IMR-90 (cell line): ENCODE measurements around the gene DPYD. TPM values are rescaled to one million over a fixed set of nuclear protein-coding genes. Genes with fewer than 3 reads are reported as not detected.

Source experiments
- ATAC-seq: fragments of 200-7000 bp; cut with Tn5 transposase; 2 replicates; pipeline ENCODE4 v1.9.1; 2020; ENCODE audit warnings: low read depth, mild to moderate bottlenecking, moderate library complexity
- BruUV-seq: library from RNA; stranded (reverse); fragments of 400-500 nt; replicated peaks from 2 replicates; lab custom pipeline; 2021; lab: Mats Ljungman, UMichigan
- CTCF ChIA-PET: fragments of 300-600 bp; formaldehyde crosslinking; extraction: SDS; loops from one replicate; lab custom pipeline; 2021; ENCODE audit warnings: antibody characterized with exemption; lab: Yijun Ruan, JAX
- POLR2A ChIA-PET: fragments of 300-600 bp; sonication (Branson Sonifier 250); formaldehyde crosslinking; loops from one replicate; lab custom pipeline; 2022; ENCODE audit warnings: antibody characterized with exemption; ENCODE audit not compliant: unreplicated experiment; lab: Charles Lee
- DNase-seq: peaks from one replicate; pipeline ENCODE4 v3.0.0; 2013
- H2AFZ ChIP-seq: replicated peaks from 2 replicates; pipeline ENCODE3; 2013; ENCODE audit warnings: low read length, mild to moderate bottlenecking; ENCODE audit not compliant: poor library complexity
- H2AK5ac ChIP-seq: 2 replicates; pipeline ENCODE4 v1.6.1; 2013; ENCODE audit warnings: low read depth, low read length, inconsistent platforms
- H2AK9ac ChIP-seq: replicated peaks from 2 replicates; pipeline ENCODE3; 2013; ENCODE audit warnings: mild to moderate bottlenecking, low read depth, low read length, moderate library complexity; ENCODE audit not compliant: poor library complexity
- H2BK120ac ChIP-seq: 2 replicates; pipeline ENCODE4 v1.6.1; 2013; ENCODE audit warnings: low read depth, low read length, inconsistent platforms
- H2BK15ac ChIP-seq: 3 replicates; pipeline ENCODE4 v1.6.1; 2013; ENCODE audit warnings: low read depth, low read length, inconsistent platforms
- H2BK20ac ChIP-seq: 2 replicates; pipeline ENCODE4 v1.6.1; 2013; ENCODE audit warnings: low read depth, mild to moderate bottlenecking, inconsistent platforms, low read length, moderate library complexity
- H2BK5ac ChIP-seq: 2 replicates; pipeline ENCODE4 v1.6.1; 2013; ENCODE audit warnings: mild to moderate bottlenecking, low read depth, low read length, inconsistent platforms; ENCODE audit not compliant: poor library complexity, severe bottlenecking
- H3K14ac ChIP-seq: replicated peaks from 2 replicates; pipeline ENCODE4 v1.6.1; 2013; ENCODE audit warnings: low read depth, low read length, inconsistent platforms
- H3K18ac ChIP-seq: 2 replicates; pipeline ENCODE4 v1.6.1; 2013; ENCODE audit warnings: low read depth, low read length, control low read depth
- H3K23ac ChIP-seq: 2 replicates; pipeline ENCODE4 v1.6.1; 2013; ENCODE audit warnings: low read depth, low read length, inconsistent platforms
- H3K27ac ChIP-seq: 2 replicates; pipeline ENCODE4 v1.5.1; 2013; ENCODE audit warnings: mild to moderate bottlenecking, control low read depth, low read length; ENCODE audit not compliant: insufficient read depth
- H3K27me3 ChIP-seq: 2 replicates; pipeline ENCODE4 v1.6.1; 2013; ENCODE audit warnings: low read length; ENCODE audit not compliant: control insufficient read depth, insufficient read depth
- H3K36me3 ChIP-seq: 2 replicates; pipeline ENCODE4 v1.6.1; 2013; ENCODE audit warnings: low read length, mixed read lengths; ENCODE audit not compliant: control insufficient read depth, insufficient read depth
- H3K4ac ChIP-seq: 2 replicates; pipeline ENCODE4 v1.6.1; 2013; ENCODE audit warnings: low read depth, low read length, inconsistent platforms
- H3K4me1 ChIP-seq: 2 replicates; pipeline ENCODE4 v1.6.1; 2013; ENCODE audit warnings: low read length, mixed read lengths; ENCODE audit not compliant: control insufficient read depth, insufficient read depth
- H3K4me2 ChIP-seq: 2 replicates; pipeline ENCODE4 v1.6.1; 2013; ENCODE audit warnings: low read depth, mild to moderate bottlenecking, control low read depth, low read length, moderate library complexity
- H3K4me3 ChIP-seq: 2 replicates; pipeline ENCODE4 v1.5.1; 2013; ENCODE audit warnings: low read depth, mild to moderate bottlenecking, control low read depth, low read length, moderate library complexity; ENCODE audit not compliant: insufficient read depth
- H3K56ac ChIP-seq: 2 replicates; pipeline ENCODE4 v1.6.1; 2013; ENCODE audit warnings: low read length, inconsistent platforms; ENCODE audit not compliant: insufficient read depth; ENCODE audit errors: extremely low read depth
- H3K79me1 ChIP-seq, 2 experiments: 2 replicates each; pipeline ENCODE4 v1.6.1; 2013; ENCODE audit warnings: low read length in 2 of 2, inconsistent platforms in 1 of 2, low read depth in 1 of 2
- H3K9ac ChIP-seq: 2 replicates; pipeline ENCODE4 v1.6.1; 2013; ENCODE audit warnings: low read depth, low read length, control low read depth
- H3K9me1 ChIP-seq: 2 replicates; pipeline ENCODE4 v1.6.1; 2013; ENCODE audit warnings: low read length, inconsistent platforms; ENCODE audit not compliant: insufficient read depth
- H3K9me3 ChIP-seq: 2 replicates; pipeline ENCODE4 v1.6.1; 2013; ENCODE audit warnings: low read length; ENCODE audit not compliant: control insufficient read depth, insufficient read depth
- H4K20me1 ChIP-seq: 2 replicates; pipeline ENCODE4 v1.6.1; 2013; ENCODE audit warnings: low read length, inconsistent platforms; ENCODE audit not compliant: insufficient read depth
- H4K5ac ChIP-seq: 2 replicates; pipeline ENCODE4 v1.6.1; 2013; ENCODE audit warnings: mild to moderate bottlenecking, low read depth, low read length, control low read depth
- H4K8ac ChIP-seq, 2 experiments: 2 replicates each; pipeline ENCODE4 v1.6.1; 2013; ENCODE audit warnings: low read depth in 2 of 2, low read length in 2 of 2, control low read depth in 1 of 2, inconsistent platforms in 1 of 2
- H4K91ac ChIP-seq: 2 replicates; pipeline ENCODE4 v1.6.1; 2013; ENCODE audit warnings: low read depth, low read length, inconsistent platforms; ENCODE audit not compliant: insufficient read depth
- BHLHE40 ChIP-seq: fragments of 150-350 bp; IDR thresholded peaks from 2 replicates; pipeline ENCODE4 v1.6.1; 2016; ENCODE audit warnings: mild to moderate bottlenecking, low read depth, low read length
- CEBPB ChIP-seq: IDR thresholded peaks from 2 replicates; pipeline ENCODE4 v1.6.1; 2012; ENCODE audit warnings: low read depth, low read length, improper control_type of control experiment
- CHD1 ChIP-seq: IDR thresholded peaks from 2 replicates; pipeline ENCODE4 v1.6.1; 2012; ENCODE audit warnings: low read depth, low read length, improper control_type of control experiment
- FOS ChIP-seq: fragments of 150-350 bp; IDR thresholded peaks from 2 replicates; pipeline ENCODE4 v1.6.1; 2016; ENCODE audit warnings: low read depth, low read length
- MAFK ChIP-seq: IDR thresholded peaks from 2 replicates; pipeline ENCODE4 v1.6.1; 2012; ENCODE audit warnings: low read depth, low read length, improper control_type of control experiment
- MAZ ChIP-seq: IDR thresholded peaks from 2 replicates; pipeline ENCODE4 v1.6.1; 2012; ENCODE audit warnings: low read depth, mild to moderate bottlenecking, low read length, improper control_type of control experiment, moderate library complexity, borderline replicate concordance
- MXI1 ChIP-seq: IDR thresholded peaks from 2 replicates; pipeline ENCODE4 v1.6.1; 2012; ENCODE audit warnings: low read depth, mild to moderate bottlenecking, low read length, moderate library complexity, borderline replicate concordance
- NFE2L2 ChIP-seq: fragments of 150-350 bp; IDR thresholded peaks from 2 replicates; pipeline ENCODE4 v1.6.1; 2016; ENCODE audit warnings: low read depth, mild to moderate bottlenecking, low read length
- POLR2A ChIP-seq: IDR thresholded peaks from 2 replicates; pipeline ENCODE4 v1.6.1; 2012; ENCODE audit warnings: mild to moderate bottlenecking, low read depth, low read length
- RAD21 ChIP-seq: IDR thresholded peaks from 2 replicates; pipeline ENCODE4 v1.6.1; 2012; ENCODE audit warnings: low read length, improper control_type of control experiment
- RCOR1 ChIP-seq: IDR thresholded peaks from 2 replicates; pipeline ENCODE4 v1.6.1; 2012; ENCODE audit warnings: mild to moderate bottlenecking, low read length, improper control_type of control experiment; ENCODE audit not compliant: insufficient replicate concordance
- RFX5 ChIP-seq: IDR thresholded peaks from 2 replicates; pipeline ENCODE4 v1.8.0; 2012; ENCODE audit warnings: low read depth, mild to moderate bottlenecking, low read length, moderate library complexity
- SMC3 ChIP-seq: fragments of 150-350 bp; IDR thresholded peaks from 2 replicates; pipeline ENCODE4 v1.6.1; 2016; ENCODE audit warnings: low read depth, mild to moderate bottlenecking, antibody characterized with exemption, low read length, moderate library complexity
- WGBS, 2 experiments: methylation state at CpG; one replicate each; pipeline versions ENCODE4 v1.1.5 to v1.1.7; 2013; ENCODE audit warnings: missing lambda C conversion rate in 2 of 2; ENCODE audit not compliant: insufficient read length in 1 of 2; ENCODE audit errors: extremely low coverage in 2 of 2; 5-methylcytosine and 5-hydroxymethylcytosine counted together
- dilution Hi-C: fragments of 300-500 bp; cut with HindIII; formaldehyde crosslinking; loops from one replicate; pipeline ENCODE4 v1.14.3; 2018; ENCODE audit warnings: low sequenced_read_pairs; ENCODE audit not compliant: unreplicated experiment
- in situ Hi-C: fragments of 300-500 bp; cut with MboI; formaldehyde crosslinking; loops from 3 replicates; pipeline ENCODE4 v1.14.3; 2019; ENCODE audit warnings: low sequenced_read_pairs, inconsistent platforms, mixed read lengths
- intact Hi-C: fragments of 100-400 bp; cut with micrococcal nuclease; formaldehyde crosslinking; loops from 2 replicates; pipeline ENCODE4 v1.10.0; 2022
- polyA plus RNA-seq, 3 experiments: library from polyadenylated mRNA; depleted of rRNA; stranded (reverse); fragments of >200 nt; gene quantifications; 2 replicates each; pipeline ENCODE4 v1.2.3, GENCODE V29; 2012; ENCODE audit warnings: low replicate concordance in 1 of 3
- total RNA-seq: library from RNA; depleted of rRNA; stranded (reverse); fragments of >200 nt; gene quantifications from 2 replicates; pipeline ENCODE4 v1.2.3, GENCODE V29; 2012
- TF ChIP-seq, protein P1 (sequence below): conservative IDR thresholded peaks from 2 replicates; pipeline ENCODE4 v1.5.1; 2012; ENCODE audit warnings: mild to moderate bottlenecking, low read depth, low read length, improper control_type of control experiment
- TF ChIP-seq, protein P2 (sequence below): fragments of 150-350 bp; IDR thresholded peaks from 2 replicates; pipeline ENCODE4 v1.6.1; 2016; ENCODE audit warnings: low read depth, mild to moderate bottlenecking, low read length, moderate library complexity, borderline replicate concordance
- TF ChIP-seq, protein P3 (sequence below): fragments of 150-350 bp; IDR thresholded peaks from 2 replicates; pipeline ENCODE4 v1.6.1; 2017; ENCODE audit warnings: mild to moderate bottlenecking, antibody characterized with exemption, low read length, low read depth

DPYD gene
- total and polyA plus RNA-seq, 2 of the 4 experiments (the other 2 are of a cell fraction) = 9.3 to 47.3 TPM

DNA sequence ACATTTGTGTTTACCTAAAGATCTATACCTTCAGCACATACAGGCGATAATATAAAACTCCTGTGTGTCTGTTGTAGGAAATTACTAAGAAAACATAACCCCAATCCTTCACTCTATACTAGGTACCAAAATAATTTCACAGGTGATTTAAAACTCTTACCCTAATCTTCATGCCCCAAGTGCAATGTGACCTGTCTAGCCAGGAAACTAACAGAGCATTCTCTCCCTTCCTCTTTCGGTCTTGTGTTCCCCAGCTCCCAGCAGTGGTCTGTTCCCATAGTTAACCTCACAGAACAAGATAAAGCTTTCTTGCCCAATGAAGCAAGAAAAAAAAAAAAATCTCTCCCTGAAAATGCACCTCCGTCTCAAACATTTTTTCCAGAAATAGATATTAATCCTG lies 493.5 kb downstream of the DPYD start:
- Histone ChIP-seq H2AFZ (no peak overlapping the region), H3K9me3 (no peaks in the 10 kb centered on the region), H4K8ac (no peak overlapping the region), H2AK9ac (no peak overlapping the region), H3K27ac (no peak overlapping the region), H3K18ac (no peak overlapping the region), H3K56ac (no peak overlapping the region), H4K20me1 (no peaks in the 10 kb centered on the region), H3K4me2 (no peak overlapping the region), H3K9me1 (no peaks in the 10 kb centered on the region), H3K9ac (no peak overlapping the region), H2BK20ac (no peak overlapping the region), H3K4me3 (no peak overlapping the region), H3K14ac (no peak overlapping the region), H4K91ac (no peak overlapping the region), H2AK5ac (no peak overlapping the region), H4K5ac (no peak overlapping the region), H3K27me3 (no peaks in the 10 kb centered on the region), H3K36me3 (no peaks in the 10 kb centered on the region), H2BK5ac (no peak overlapping the region), H3K79me1 (no peaks in the 10 kb centered on the region), H3K4ac (no peak overlapping the region), H3K23ac (no peak overlapping the region), H2BK120ac (no peak overlapping the region), H3K4me1 (no peaks in the 10 kb centered on the region), H2BK15ac (no peak overlapping the region)
- 100% methylated on average over 1 of the region's 3 CpGs; no CpG with 5 or more reads in 1 of the 2 experiments for WGBS, 2 experiments
- dilution Hi-C loops (no loop called here), intact Hi-C loops (no loop called here), in situ Hi-C loops (no loop called here)
- ATAC-seq = no peak
- no peak for DNase-seq
- ChIA-PET CTCF (no interaction called here), POLR2A (no interaction called here)
- no TSS peak for BruUV-seq
- TF ChIP-seq, protein P1, sequence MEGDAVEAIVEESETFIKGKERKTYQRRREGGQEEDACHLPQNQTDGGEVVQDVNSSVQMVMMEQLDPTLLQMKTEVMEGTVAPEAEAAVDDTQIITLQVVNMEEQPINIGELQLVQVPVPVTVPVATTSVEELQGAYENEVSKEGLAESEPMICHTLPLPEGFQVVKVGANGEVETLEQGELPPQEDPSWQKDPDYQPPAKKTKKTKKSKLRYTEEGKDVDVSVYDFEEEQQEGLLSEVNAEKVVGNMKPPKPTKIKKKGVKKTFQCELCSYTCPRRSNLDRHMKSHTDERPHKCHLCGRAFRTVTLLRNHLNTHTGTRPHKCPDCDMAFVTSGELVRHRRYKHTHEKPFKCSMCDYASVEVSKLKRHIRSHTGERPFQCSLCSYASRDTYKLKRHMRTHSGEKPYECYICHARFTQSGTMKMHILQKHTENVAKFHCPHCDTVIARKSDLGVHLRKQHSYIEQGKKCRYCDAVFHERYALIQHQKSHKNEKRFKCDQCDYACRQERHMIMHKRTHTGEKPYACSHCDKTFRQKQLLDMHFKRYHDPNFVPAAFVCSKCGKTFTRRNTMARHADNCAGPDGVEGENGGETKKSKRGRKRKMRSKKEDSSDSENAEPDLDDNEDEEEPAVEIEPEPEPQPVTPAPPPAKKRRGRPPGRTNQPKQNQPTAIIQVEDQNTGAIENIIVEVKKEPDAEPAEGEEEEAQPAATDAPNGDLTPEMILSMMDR = no peak
- TF ChIP-seq SMC3 (no peak), MAZ (no peak), CEBPB (no peak), POLR2A (no peak), MAFK (no peak), NFE2L2 (no peak), MXI1 (no peak), RAD21 (no peak), FOS (no peak), CHD1 (no peak), BHLHE40 (no peak), RFX5 (no peak), RCOR1 (no peak)
- TF ChIP-seq, protein P2, sequence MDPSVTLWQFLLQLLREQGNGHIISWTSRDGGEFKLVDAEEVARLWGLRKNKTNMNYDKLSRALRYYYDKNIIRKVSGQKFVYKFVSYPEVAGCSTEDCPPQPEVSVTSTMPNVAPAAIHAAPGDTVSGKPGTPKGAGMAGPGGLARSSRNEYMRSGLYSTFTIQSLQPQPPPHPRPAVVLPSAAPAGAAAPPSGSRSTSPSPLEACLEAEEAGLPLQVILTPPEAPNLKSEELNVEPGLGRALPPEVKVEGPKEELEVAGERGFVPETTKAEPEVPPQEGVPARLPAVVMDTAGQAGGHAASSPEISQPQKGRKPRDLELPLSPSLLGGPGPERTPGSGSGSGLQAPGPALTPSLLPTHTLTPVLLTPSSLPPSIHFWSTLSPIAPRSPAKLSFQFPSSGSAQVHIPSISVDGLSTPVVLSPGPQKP = no peak
- TF ChIP-seq, protein P3, sequence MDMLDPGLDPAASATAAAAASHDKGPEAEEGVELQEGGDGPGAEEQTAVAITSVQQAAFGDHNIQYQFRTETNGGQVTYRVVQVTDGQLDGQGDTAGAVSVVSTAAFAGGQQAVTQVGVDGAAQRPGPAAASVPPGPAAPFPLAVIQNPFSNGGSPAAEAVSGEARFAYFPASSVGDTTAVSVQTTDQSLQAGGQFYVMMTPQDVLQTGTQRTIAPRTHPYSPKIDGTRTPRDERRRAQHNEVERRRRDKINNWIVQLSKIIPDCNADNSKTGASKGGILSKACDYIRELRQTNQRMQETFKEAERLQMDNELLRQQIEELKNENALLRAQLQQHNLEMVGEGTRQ = no peak
